ENCODE measurements around the gene TCF7L2. TPM values are rescaled to one million over a fixed set of nuclear protein-coding genes. Genes with fewer than 3 reads are reported as not detected.
A peak's percentile ranks its signal among the peaks of the same experiment; 100 is the strongest.

Gene TCF7L2
- total RNA-seq, 1 donor from 2014 or later, result 88.2 TPM

- H3K36me3 Mint-ChIP-seq (ENCODE audit: unreplicated experiment), result peaks cover 44% of the 10 kb centered on the region
- peak overlapping the region; percentile 55 for H3K27ac Mint-ChIP-seq (ENCODE audit: unreplicated experiment)
- H3K4me3 Mint-ChIP-seq (ENCODE audit: unreplicated experiment), result no peak overlapping the region
- H3K4me1 Mint-ChIP-seq (ENCODE audit: unreplicated experiment), result peaks cover 69% of the 10 kb centered on the region
- no peaks in the 10 kb centered on the region for H3K9me3 Mint-ChIP-seq (ENCODE audit: unreplicated experiment)
- no peaks in the 10 kb centered on the region for H3K27me3 Mint-ChIP-seq (ENCODE audit: unreplicated experiment)
- no peak for DNase-seq (ENCODE audit: extremely low spot score, unreplicated experiment)
- no peak for TF ChIP-seq CTCF (IDR thresholded peaks at IDR 0.05)
Observed at GRCh38 chr10:112964482-112964881, 14.4 kb downstream of the TCF7L2 start.

- H3K27me3 Mint-ChIP-seq (ENCODE audit: unreplicated experiment), result no peaks in the 10 kb centered on the region
- no peak overlapping the region for H3K4me3 Mint-ChIP-seq (ENCODE audit: unreplicated experiment)
- TF ChIP-seq CTCF (IDR thresholded peaks at IDR 0.05), result no peak
- H3K9me3 Mint-ChIP-seq (ENCODE audit: unreplicated experiment), result no peaks in the 10 kb centered on the region
- DNase-seq (ENCODE audit: extremely low spot score, unreplicated experiment), result no peak
- H3K4me1 Mint-ChIP-seq (ENCODE audit: unreplicated experiment), result peaks cover 67% of the 10 kb centered on the region
- H3K27ac Mint-ChIP-seq (ENCODE audit: unreplicated experiment), result peak overlapping the region; percentile 32
- peaks cover 45% of the 10 kb centered on the region for H3K36me3 Mint-ChIP-seq (ENCODE audit: unreplicated experiment)
Observed at GRCh38 chr10:112966194-112966855, 16.3 kb downstream of the TCF7L2 start.

GRCh38 chr10:112967200-112967599 is 17.2 kb downstream of the TCF7L2 start:
- no peak for DNase-seq (ENCODE audit: extremely low spot score, unreplicated experiment)
- TF ChIP-seq CTCF (IDR thresholded peaks at IDR 0.05), result no peak
- Mint-ChIP-seq H3K27ac (ENCODE audit: unreplicated experiment) (no peak overlapping the region), H3K4me1 (ENCODE audit: unreplicated experiment) (peaks cover 59% of the 10 kb centered on the region), H3K36me3 (ENCODE audit: unreplicated experiment) (peaks cover 48% of the 10 kb centered on the region), H3K27me3 (ENCODE audit: unreplicated experiment) (no peaks in the 10 kb centered on the region), H3K9me3 (ENCODE audit: unreplicated experiment) (no peaks in the 10 kb centered on the region), H3K4me3 (ENCODE audit: unreplicated experiment) (no peak overlapping the region)

- H3K4me1 Mint-ChIP-seq (ENCODE audit: unreplicated experiment), result peaks cover 45% of the 10 kb centered on the region
- no peaks in the 10 kb centered on the region for H3K27me3 Mint-ChIP-seq (ENCODE audit: unreplicated experiment)
- no peak for DNase-seq (ENCODE audit: extremely low spot score, unreplicated experiment)
- H3K4me3 Mint-ChIP-seq (ENCODE audit: unreplicated experiment), result no peak overlapping the region
- no peak for TF ChIP-seq CTCF (IDR thresholded peaks at IDR 0.05)
- no peak overlapping the region for H3K27ac Mint-ChIP-seq (ENCODE audit: unreplicated experiment)
- H3K36me3 Mint-ChIP-seq (ENCODE audit: unreplicated experiment), result peaks cover 57% of the 10 kb centered on the region
- no peaks in the 10 kb centered on the region for H3K9me3 Mint-ChIP-seq (ENCODE audit: unreplicated experiment)
Observed at GRCh38 chr10:112969131-112969530, 19.1 kb downstream of the TCF7L2 start.

GRCh38 chr10:112969542-112969941 is 19.5 kb downstream of the TCF7L2 start:
- peaks cover 41% of the 10 kb centered on the region for H3K4me1 Mint-ChIP-seq (ENCODE audit: unreplicated experiment)
- no peak for DNase-seq (ENCODE audit: extremely low spot score, unreplicated experiment)
- no peak for TF ChIP-seq CTCF (IDR thresholded peaks at IDR 0.05)
- no peaks in the 10 kb centered on the region for H3K9me3 Mint-ChIP-seq (ENCODE audit: unreplicated experiment)
- H3K27me3 Mint-ChIP-seq (ENCODE audit: unreplicated experiment), result no peaks in the 10 kb centered on the region
- H3K4me3 Mint-ChIP-seq (ENCODE audit: unreplicated experiment), result no peak overlapping the region
- no peak overlapping the region for H3K27ac Mint-ChIP-seq (ENCODE audit: unreplicated experiment)
- peaks cover 55% of the 10 kb centered on the region for H3K36me3 Mint-ChIP-seq (ENCODE audit: unreplicated experiment)
